ENCODE results near the gene ABHD16B.

GRCh38 chr20:63844511-63844991 is 16.7 kb upstream of the ABHD16B start:
- no peak for TF ChIP-seq EZH2phosphoT487 (IDR thresholded peaks at IDR 0.05; ENCODE audit: insufficient read depth, low read depth)
- TF ChIP-seq EZH2 (IDR thresholded peaks at IDR 0.05; ENCODE audit: insufficient read depth, poor library complexity, severe bottlenecking): no peak

Measured in GM23248 (cell line).